Psoas muscle (tissue), 8 donors: ENCODE data around the gene ARHGEF5. TPM values are rescaled to one million over a fixed set of nuclear protein-coding genes. Genes with fewer than 3 reads are reported as not detected.

Experiments
- ATAC-seq, 4 donors: fragments of 200-7000 bp; cut with Tn5 transposase; one replicate each; pipeline ENCODE4 v1.9.1; 2020; ENCODE audit warnings: moderate library complexity in 3 of 4, mild to moderate bottlenecking in 2 of 4
- DNase-seq, 2 donors: peaks; one replicate each; pipeline ENCODE4 v3.0.0-alpha.2; 2020
- H3K27ac ChIP-seq: fragments of 200-600 bp; one replicate; pipeline ENCODE4 v1.8.0; 2022
- H3K27me3 ChIP-seq, 3 donors: fragments of 200-600 bp in 1 of 3; one replicate each; pipeline versions ENCODE4 v1.6.1 to v1.8.0; 2013 to 2022; ENCODE audit warnings: low read length in 2 of 3, mild to moderate bottlenecking in 2 of 3, moderate library complexity in 1 of 3; ENCODE audit not compliant: insufficient read depth in 3 of 3
- H3K36me3 ChIP-seq, 2 donors: fragments of 200-600 bp in 1 of 2; one replicate each; pipeline versions ENCODE4 v1.6.1 to v1.8.0; 2013 to 2022; ENCODE audit warnings: low read depth in 1 of 2, mild to moderate bottlenecking in 1 of 2, moderate library complexity in 1 of 2; ENCODE audit not compliant: insufficient read depth in 1 of 2
- H3K4me1 ChIP-seq: fragments of 200-600 bp; one replicate; pipeline ENCODE4 v1.8.0; 2022
- H3K4me3 ChIP-seq: fragments of 200-600 bp; one replicate; pipeline ENCODE4 v1.8.0; 2022; ENCODE audit warnings: mild to moderate bottlenecking
- H3K9me3 ChIP-seq: fragments of 200-600 bp; one replicate; pipeline ENCODE4 v1.8.0; 2022
- CTCF ChIP-seq: fragments of 200-600 bp; IDR thresholded peaks from one replicate; pipeline ENCODE4 v1.8.0; 2022; ENCODE audit warnings: antibody characterized with exemption
- WGBS, 3 donors: extraction: QIAGEN DNeasy Blood & Tissue Kit; methylation state at CpG; one replicate each; pipeline versions ENCODE4 v1.1.6 to v1.1.7; 2013; 5-methylcytosine and 5-hydroxymethylcytosine counted together
- intact Hi-C, 2 donors: fragments of 100-400 bp; cut with DNase I; formaldehyde crosslinking; loops; one replicate each; pipeline versions ENCODE4 v1.11.0 to v1.14.2; 2022
- polyA plus RNA-seq, 3 donors: library from polyadenylated mRNA; stranded (reverse); fragments of 200-250 nt; gene quantifications; one replicate each; pipeline ENCODE4 v1.2.3, GENCODE V29; 2013
- total RNA-seq, 4 donors: library from RNA; stranded (reverse); fragmentation: NEBNext Ultra II Directional in 2 of 4; extraction: Animal tissue kit (Norgen Biotek cat#: 25700) in 2 of 4; gene quantifications; one replicate each; pipeline versions ENCODE4 v1.2.1 to v1.2.4, GENCODE V29; 2021 to 2023
- donor health status: healthy with polysubstance abuse.
- donor health status: DM: no; HTN: no; CAD: no; lungs with moderate emphysema.
- donor health status: Bipolar disorder and iron deficiency.
- donor health status: healthy.
- donor health status: DM: yes; HTN: yes; CAD: no.
- donor health status: DM: no; HTN: no; CAD: no.
- donor health status: DM: no; HTN: no; CAD: no.
- donor health status: DM: yes; HTN: yes; CAD: no.

ARHGEF5 gene
- total and polyA plus RNA-seq, 7 donors, result 0.06 to 0.69 (median 0.28) TPM

- no peak for TF ChIP-seq CTCF
- Histone ChIP-seq H3K27me3 (no peaks in the 10 kb centered on the region), H3K4me3 (no peak overlapping the region), H3K9me3 (no peaks in the 10 kb centered on the region), H3K36me3 (no peaks in the 10 kb centered on the region), H3K4me1 (no peaks in the 10 kb centered on the region), H3K27ac (no peak overlapping the region)
- 91 to 97% (median 95%) methylated on average over 11 of the region's 11 CpGs for WGBS, 3 donors
- DNase-seq, result no peak
- intact Hi-C loops, result no loop called here
- no peak for ATAC-seq
These were observed 47.9 kb downstream of the ARHGEF5 start for GRCh38 chr7:144403102-144403501.

- DNase-seq, result no peak
- no peaks in the 10 kb centered on the region for H3K9me3 ChIP-seq
- no peaks in the 10 kb centered on the region for H3K4me1 ChIP-seq
- H3K27ac ChIP-seq, result no peak within 1 kb of the TSS
- no peak within 1 kb of the TSS for H3K4me3 ChIP-seq
- no peaks in the 10 kb centered on the region for H3K27me3 ChIP-seq
- no peaks in the 10 kb centered on the region for H3K36me3 ChIP-seq
- 94 to 100% (median 95%) methylated on average over 5 to 39 of the region's 39 CpGs for WGBS, 3 donors
- no peak for TF ChIP-seq CTCF
- intact Hi-C loops, result no loop called here
- ATAC-seq, result no peak
These were observed 48.5 kb downstream of the ARHGEF5 start, which contains the start of gene NOBOX for GRCh38 chr7:144403649-144404061. TSS of gene NOBOX (minus strand) at chr7:144403693.

GRCh38 chr7:144404946-144405345 is 49.7 kb downstream of the ARHGEF5 start:
- DNase-seq (no peak), ATAC-seq (no peak)
- WGBS, 3 donors, result 56 to 62% (median 56%) methylated on average over 4 of the region's 4 CpGs
- no peaks in the 10 kb centered on the region for H3K9me3 ChIP-seq
- no peak overlapping the region for H3K27ac ChIP-seq
- no peaks in the 10 kb centered on the region for H3K4me1 ChIP-seq
- TF ChIP-seq CTCF, result no peak
- H3K27me3 ChIP-seq, result no peaks in the 10 kb centered on the region
- no peaks in the 10 kb centered on the region for H3K36me3 ChIP-seq
- no peak overlapping the region for H3K4me3 ChIP-seq
- intact Hi-C loops, result no loop called here

- Histone ChIP-seq H3K9me3 (no peaks in the 10 kb centered on the region), H3K27me3 (peaks cover 0 to 2% (median 0%) of the 10 kb centered on the region in 3 donors), H3K36me3 (no peaks in the 10 kb centered on the region), H3K27ac (no peak overlapping the region), H3K4me1 (no peaks in the 10 kb centered on the region), H3K4me3 (no peak overlapping the region)
- TF ChIP-seq CTCF, result no peak
- DNase-seq (no peak), ATAC-seq (no peak)
- 27 to 40% (median 31%) methylated on average over 12 of the region's 12 CpGs for WGBS, 3 donors
- intact Hi-C loops, result no loop called here
These were observed 52.2 kb downstream of the ARHGEF5 start for GRCh38 chr7:144407266-144407931.

GRCh38 chr7:144408121-144408520 is 52.9 kb downstream of the ARHGEF5 start:
- Histone ChIP-seq H3K36me3 (no peaks in the 10 kb centered on the region), H3K4me3 (no peak overlapping the region), H3K9me3 (no peaks in the 10 kb centered on the region), H3K4me1 (no peaks in the 10 kb centered on the region), H3K27ac (no peak overlapping the region), H3K27me3 (peaks cover 0 to 2% (median 0%) of the 10 kb centered on the region in 3 donors)
- DNase-seq (no peak), ATAC-seq (no peak)
- no peak for TF ChIP-seq CTCF
- intact Hi-C loops, result no loop called here
- 66 to 67% (median 67%) methylated on average over 3 of the region's 3 CpGs for WGBS, 3 donors
